Measurements from ENCODE around the gene CES4A.

CES4A gene

DNA sequence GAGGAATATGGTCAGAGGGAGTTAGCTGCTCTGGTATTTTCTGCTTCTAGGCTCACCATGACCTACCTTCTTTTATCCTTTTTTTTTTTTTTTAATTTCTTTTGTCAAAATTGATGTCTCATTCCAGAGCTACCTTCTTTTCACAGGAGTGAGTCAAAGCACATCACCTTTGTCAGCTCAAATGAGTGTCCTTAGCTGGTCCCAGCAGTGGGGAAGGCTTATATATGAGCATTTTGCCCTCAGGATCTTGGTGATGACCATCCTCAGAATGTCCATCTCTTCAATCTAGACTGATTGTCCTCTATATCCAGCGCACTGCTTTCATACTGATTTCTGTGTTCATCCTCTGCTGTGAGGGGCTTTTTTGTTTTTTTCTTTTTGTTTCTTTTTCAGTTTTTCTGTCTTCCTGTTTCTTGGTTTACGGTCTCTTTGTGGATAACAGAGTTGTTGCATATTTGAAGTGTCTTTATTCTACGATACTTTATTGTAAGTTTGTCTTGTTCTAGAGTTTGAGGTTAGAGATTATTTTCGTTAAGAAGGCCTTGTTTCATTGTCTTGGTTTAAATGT, 65.5 kb downstream of the CES4A start:
- DNase-seq (ENCODE audit: low read depth in 2 of 2): no peak

GRCh38 chr16:67054901-67055300, 66.5 kb downstream of the CES4A start:
- no peak for DNase-seq (ENCODE audit: low read depth in 2 of 2)

GRCh38 chr16:67055712-67056487, 67.5 kb downstream of the CES4A start:
- DNase-seq (ENCODE audit: low read depth in 2 of 2): no peak
